GM12874 (cell line): ENCODE results near the gene APEH.

Source experiments
- CTCF ChIP-seq: IDR thresholded peaks from 2 replicates; pipeline ENCODE4 v1.5.1; 2011; ENCODE audit warnings: low read depth, mild to moderate bottlenecking, control low read depth, low read length, moderate library complexity; ENCODE audit not compliant: insufficient read depth

Gene APEH

GRCh38 chr3:49662720-49663413 lies 11.3 kb upstream of the APEH start:
- TF ChIP-seq CTCF, result no peak

GRCh38 chr3:49663831-49664230 lies 10.3 kb upstream of the APEH start:
- TF ChIP-seq CTCF, result no peak

- TF ChIP-seq CTCF, result no peak
These were observed 9.9 kb upstream of the APEH start for GRCh38 chr3:49664300-49664699.

GRCh38 chr3:49665822-49666519 lies 8.2 kb upstream of the APEH start:
- TF ChIP-seq CTCF, result no peak

GRCh38 chr3:49666592-49666991 lies 7.6 kb upstream of the APEH start:
- no peak for TF ChIP-seq CTCF

- no peak for TF ChIP-seq CTCF
These were observed 6.3 kb upstream of the APEH start for GRCh38 chr3:49667701-49668413.

- no peak for TF ChIP-seq CTCF
These were observed 5.7 kb upstream of the APEH start for GRCh38 chr3:49668414-49668797.
